CD4-positive, alpha-beta T cell treated with Interleukin-4 for 1 hour (primary cell): ENCODE results near the gene NUB1.

Experiments used
- DNase-seq, 2 donors: peaks; one replicate each; pipeline ENCODE4 v3.0.0-alpha.2; 2020 to 2022

NUB1 gene

DNA sequence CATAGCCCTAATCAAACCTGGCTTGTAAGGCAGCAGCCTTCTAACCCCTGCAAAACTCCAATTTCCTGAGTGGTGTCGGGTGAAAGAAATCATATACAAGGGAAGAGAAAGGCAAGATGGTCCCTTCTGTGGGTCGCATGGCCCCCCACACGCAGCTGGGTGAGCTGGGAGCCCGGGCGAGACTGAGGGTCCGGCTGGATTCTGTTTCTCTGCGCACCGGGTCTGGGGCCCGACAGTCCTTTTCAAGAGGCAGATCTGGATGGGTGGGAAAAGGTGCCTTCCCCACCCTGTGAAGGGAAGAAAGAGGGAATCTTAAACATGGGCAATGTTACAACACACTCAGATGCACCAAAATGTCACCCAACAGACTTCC, 49.7 kb downstream of the NUB1 start:
- DNase-seq, result no peak

DNA sequence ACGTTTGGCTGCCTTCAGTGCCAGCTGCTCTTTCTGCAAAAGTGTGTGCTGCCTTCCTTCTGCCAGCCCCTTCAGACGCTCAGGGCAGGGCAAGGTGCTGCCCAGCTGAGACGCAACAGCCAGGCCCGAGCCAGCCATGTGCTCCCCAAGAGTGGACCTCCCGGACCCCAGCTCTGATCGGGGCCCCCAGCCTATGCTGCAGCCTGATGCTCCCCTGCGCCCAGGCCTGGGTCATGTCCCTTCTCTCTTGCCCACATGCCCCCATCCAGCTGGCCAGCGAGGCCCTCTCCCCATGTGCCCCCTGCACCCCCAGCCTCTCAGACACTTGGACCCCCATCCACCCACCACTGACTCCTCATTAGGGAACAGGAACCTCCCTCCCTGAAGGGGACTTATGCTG, 50.4 kb downstream of the NUB1 start:
- no peak for DNase-seq

DNA sequence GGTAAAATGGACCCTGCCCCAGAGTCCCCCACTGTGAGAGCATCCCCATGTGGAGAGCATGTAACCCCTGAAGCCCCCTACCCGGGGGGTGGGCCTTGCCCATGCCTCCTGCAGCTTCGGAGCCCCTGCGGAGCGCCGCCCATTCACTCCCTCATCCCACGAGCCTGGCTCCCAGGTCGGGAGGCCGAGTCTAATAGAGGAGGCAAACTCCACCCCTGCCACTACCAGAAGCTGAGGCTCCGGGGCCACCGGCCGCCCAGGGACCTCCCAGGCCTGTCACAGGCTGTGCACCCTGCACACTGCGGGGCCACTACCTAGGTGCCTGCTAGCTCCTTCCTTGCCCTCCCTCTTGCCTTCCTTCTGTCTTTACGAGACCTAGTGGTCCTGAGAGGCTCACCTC, 50.8 kb downstream of the NUB1 start:
- DNase-seq, result no peak

GRCh38 chr7:151393031-151393977, 51.7 kb downstream of the NUB1 start:
- no peak for DNase-seq

- no peak for DNase-seq
These were observed 52.7 kb downstream of the NUB1 start for GRCh38 chr7:151394076-151395035.

DNA sequence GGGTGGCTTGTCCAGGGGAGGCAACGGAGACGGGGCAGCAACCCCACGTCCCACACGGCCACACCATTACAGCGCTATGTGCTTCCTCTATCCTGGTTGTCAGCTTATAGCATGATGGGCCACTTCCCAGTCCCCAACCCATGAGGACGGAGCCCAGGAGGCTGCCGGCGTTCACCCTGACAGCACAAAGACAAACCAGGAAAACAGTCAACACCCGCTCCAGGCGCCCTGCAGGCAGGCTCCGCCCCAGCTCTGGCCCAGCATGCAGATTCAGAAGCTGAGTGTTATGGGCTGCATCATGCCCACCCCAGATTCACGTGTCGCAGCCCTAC, 53.4 kb downstream of the NUB1 start:
- DNase-seq, result no peak

- DNase-seq, result no peak
These were observed 54.8 kb downstream of the NUB1 start for GRCh38 chr7:151396328-151396970.

DNA sequence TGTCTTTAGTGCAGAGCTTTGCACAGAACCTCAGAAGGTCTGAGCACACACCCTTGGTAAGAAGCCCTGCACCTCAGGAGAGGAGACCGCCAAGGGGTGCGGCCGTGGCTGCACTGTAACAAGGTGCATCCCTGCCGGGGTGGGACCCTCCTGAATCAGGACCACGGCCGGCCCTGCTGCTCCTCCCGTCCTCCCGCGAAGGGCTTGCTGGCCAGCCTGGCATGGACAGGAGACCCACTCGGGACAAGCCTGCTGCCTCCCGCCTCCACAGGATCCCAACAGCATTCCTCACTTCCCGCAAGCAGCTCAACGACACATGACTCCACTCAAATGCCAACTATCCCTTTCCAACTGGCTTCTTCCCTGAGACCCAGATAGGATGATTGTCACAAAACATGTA, 55.4 kb downstream of the NUB1 start:
- DNase-seq, result no peak

- DNase-seq, result no peak
These were observed 57.1 kb downstream of the NUB1 start for GRCh38 chr7:151398446-151399304.

DNA sequence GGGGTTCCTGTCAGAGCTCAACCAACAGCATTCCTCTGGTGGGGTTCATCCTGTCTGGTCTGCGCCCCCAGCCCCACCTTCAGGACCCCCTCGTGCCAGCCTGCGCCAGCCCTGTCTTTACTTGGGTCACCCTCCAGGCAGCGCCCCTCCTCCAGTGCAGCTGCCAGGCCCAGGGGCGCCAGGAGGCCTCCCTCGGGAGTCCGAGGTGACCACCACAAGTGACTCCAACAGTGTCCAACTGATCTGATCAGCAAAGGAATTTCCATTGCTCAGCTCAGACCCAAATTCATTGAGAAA, 57.6 kb downstream of the NUB1 start:
- DNase-seq, result no peak

GRCh38 chr7:151399906-151400305, 58.3 kb downstream of the NUB1 start:
- DNase-seq, result no peak

GRCh38 chr7:151400626-151401315, 59.2 kb downstream of the NUB1 start:
- peak; percentile 29 to 76 for DNase-seq

GRCh38 chr7:151402029-151402835, 60.6 kb downstream of the NUB1 start:
- DNase-seq, result no peak

GRCh38 chr7:151403764-151404163, 62.2 kb downstream of the NUB1 start:
- DNase-seq, result no peak

GRCh38 chr7:151404216-151405011, 62.8 kb downstream of the NUB1 start:
- DNase-seq, result peak; percentile 26 to 64

GRCh38 chr7:151405056-151405455, 63.4 kb downstream of the NUB1 start:
- no peak for DNase-seq

GRCh38 chr7:151405588-151405987, 64.0 kb downstream of the NUB1 start:
- no peak for DNase-seq

DNA sequence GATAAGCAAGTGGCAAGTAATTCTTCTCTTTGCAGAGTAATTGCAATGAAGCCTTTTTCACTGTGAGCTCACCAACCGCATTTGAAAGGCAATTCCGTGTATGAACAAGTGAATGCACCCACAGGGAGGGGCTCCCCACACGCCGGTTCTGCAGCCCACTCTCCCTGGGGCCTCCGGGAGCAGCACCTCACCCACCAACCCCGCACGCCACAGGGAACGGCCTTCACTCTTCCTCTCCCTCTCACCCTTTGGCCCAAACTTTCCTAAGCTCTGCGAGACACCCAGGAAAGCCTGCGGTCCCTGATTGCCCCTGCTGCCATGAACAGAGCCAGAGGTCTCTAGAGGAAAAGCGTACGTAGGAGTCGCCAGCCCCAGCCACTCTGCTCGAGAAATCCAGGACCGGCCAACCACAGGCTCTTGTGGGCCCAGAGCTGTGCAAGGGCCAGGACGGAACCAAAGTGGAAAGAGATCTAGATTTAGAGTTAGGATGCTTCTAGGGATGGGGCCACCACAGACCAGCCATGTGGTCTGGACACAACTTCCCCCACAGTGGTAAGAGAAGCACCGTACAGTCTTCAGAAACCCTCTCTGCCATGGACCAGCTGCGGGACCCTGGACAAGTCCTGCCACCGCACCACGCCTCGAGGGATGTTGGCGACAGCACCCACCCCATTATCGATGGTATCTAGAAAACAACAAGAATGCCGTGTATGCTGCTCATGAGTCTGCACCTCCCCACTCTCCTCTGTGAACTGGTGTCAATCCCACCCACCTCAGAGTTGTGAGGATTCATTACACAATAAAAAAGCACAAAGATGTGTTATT, 64.7 kb downstream of the NUB1 start:
- DNase-seq, result no peak

DNA sequence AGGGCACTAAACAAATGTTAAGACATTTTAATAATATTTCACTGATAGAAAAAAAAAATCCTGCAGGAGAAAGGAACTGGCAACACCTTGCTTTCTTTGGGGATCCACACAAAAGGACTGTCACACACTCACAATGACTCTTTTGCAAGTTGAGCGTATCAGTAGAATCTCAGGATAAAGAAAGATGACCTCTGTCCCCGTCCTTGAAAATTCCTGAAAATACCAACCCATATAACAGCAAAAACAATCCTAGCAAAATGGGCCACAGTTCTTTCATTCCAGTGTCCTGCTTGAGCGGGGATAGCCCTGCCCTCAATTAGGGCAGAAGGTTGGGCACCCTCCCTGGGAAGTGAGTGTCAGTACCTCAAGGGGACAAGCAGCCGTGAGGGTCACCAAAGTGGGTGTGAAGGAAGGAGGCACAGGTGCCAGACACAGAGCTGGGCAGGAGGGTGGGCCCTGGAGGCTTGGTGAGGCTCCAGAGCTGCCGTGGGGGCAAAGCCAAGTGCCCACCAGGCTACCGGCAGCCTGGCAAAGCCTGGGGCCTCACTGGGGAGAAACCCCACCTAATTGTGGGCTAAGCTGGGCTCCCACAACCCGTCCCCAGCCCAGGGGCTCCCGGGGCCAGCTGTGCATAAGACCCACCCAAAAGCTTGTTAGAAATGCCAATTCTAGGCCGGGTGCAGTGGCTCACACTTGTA, 65.4 kb downstream of the NUB1 start:
- DNase-seq, result no peak
